HG02885 (cell line): ENCODE measurements around the gene TERC.

Experiments
- ATAC-seq: cut with Tn5 transposase; IDR thresholded peaks from one replicate; pipeline ENCODE4 v1.9.1; 2021; ENCODE audit warnings: mild to moderate bottlenecking; ENCODE audit not compliant: unreplicated experiment, poor library complexity

The TERC gene

DNA sequence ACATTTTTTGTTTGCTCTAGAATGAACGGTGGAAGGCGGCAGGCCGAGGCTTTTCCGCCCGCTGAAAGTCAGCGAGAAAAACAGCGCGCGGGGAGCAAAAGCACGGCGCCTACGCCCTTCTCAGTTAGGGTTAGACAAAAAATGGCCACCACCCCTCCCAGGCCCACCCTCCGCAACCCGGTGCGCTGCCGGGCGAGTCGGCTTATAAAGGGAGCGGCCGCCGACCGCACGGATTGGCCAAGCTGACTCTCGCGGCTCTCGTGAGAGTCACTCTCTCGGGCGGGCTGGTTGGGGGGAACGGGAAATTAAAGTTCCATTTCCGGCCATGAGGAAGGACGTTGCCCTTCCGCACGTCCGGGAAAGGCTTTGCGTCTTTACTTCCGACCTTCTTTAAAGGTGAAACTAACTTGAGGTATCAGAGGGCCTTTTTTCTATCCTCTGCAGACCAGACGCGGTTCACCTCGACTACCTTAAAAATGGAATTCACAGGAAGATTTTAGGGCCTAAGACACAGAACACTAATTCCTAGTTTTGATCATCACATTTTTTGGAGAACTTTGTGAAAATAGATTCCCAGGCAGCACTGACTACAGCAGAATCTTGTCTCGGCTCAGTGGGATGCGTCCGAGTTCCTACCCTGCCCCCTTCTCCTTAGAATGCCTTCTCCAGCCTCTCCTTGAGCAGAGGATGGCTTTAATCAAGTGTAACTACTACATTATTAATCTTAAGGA lies at the start of gene TERC:
TSS of gene TERC (minus strand) at position 179 of the 731 bp plus-strand sequence.
- peak; percentile 73 for ATAC-seq

DNA sequence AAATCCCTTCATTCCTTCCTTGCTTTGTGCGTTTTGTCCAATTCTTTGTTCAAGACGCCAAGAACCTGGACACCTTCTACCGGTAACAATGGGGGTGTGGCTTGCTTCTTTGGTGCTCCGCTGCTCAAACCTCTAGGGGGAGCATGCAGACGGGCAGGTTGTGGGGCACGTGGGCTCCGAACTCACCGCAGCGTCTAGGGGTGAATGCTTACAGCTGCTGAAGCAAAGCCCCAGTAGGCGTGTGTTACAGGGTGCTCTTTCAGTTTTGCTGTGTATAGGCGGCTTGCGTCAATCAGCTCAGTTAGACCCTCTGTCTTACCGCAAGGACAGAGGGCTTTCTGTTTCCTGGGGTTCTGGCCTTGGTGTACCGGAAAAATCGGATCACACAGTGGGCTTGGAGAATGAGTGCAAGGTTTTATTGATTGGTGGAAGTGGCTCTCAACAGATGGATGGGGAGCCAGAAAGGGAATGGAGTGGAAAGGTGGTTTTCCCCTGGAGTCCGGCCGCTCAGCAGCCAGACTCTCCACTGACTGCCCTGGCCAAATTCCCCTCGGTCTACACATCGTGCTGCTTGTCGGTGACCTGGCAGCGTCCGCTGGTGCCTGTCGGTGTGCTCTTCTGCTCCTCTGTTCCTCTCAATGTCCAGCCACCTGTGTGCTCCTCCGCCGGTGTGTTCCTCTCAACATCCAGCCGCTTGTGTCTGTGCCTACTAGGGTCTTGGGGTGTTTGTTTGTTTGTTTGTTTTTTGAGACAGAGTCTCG lies 49.1 kb upstream of the TERC start:
- ATAC-seq: peak; percentile 86

DNA sequence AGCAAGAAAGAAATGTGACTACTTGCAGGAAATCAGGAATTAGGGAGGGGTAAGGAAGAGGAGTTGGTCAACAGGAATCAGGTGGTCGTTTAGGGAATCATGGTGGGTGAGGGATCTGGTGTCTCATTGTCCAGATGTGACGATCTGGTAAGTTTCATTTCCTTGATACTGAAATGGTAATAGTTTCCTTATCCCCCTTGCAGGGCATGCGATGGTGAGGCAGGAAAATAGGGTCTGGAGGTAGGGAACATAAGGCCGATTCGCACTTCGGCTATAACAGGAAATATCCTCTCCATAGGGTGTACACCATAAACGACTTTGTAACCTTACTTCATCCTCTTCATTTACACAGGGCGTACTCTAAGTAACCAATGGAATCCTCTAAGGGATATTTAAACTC lies 48.4 kb upstream of the TERC start:
- no peak for ATAC-seq

DNA sequence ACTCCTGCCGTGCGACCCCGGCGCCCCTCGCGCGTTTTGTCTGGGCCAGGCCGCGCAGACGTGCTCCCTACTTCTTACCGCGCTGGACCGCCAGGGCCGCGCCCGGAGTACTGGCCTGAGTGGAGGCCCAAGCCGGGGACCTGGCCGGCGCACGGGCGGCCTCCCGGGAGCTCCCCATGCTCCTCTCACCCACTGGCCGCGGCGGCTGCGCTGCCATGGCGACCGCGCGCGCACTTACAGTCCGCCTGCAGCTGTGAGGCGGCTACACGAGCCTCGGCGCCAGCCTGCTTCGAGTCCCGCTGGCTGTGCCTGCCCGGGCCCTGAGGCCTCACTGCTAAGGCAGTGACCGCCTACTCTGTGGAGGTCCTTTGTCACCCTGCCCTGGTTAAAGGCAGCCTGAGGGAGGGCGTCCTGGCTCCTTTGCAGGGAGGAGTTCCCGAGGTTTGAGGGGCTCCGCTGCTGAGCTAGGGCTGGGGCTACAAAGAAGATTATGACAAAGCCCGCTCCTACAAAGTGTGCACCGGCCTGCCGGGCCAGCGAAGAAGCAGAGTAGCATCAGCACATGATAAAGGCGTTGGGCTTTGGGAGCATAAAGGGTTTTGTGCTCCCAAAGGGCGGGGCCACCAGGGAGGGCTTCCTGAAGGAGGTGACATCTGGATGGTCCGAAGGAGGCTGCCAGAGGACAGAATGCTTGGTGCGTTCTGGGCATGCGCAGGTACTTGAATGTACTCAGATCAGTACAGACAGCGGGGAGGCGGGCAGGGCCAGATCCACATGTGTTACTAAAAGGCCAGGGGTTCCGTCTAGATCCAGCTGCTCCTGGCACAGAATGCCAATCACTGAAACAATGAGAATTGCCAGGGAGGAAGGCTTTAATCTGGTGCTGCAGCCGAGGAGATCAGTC lies 47.7 kb upstream of the TERC start, which contains the start of the genes LRRC34 and LRRIQ4:
TSS of gene LRRC34 (minus strand) at position 573 of the 904 bp plus-strand sequence. CDS start at position 217, 356 bp downstream.
TSS of gene LRRIQ4 (plus strand) at position 539 of the 904 bp plus-strand sequence. CDS start 9,052 bp downstream, outside the sequence.
- ATAC-seq: peak; percentile 66

DNA sequence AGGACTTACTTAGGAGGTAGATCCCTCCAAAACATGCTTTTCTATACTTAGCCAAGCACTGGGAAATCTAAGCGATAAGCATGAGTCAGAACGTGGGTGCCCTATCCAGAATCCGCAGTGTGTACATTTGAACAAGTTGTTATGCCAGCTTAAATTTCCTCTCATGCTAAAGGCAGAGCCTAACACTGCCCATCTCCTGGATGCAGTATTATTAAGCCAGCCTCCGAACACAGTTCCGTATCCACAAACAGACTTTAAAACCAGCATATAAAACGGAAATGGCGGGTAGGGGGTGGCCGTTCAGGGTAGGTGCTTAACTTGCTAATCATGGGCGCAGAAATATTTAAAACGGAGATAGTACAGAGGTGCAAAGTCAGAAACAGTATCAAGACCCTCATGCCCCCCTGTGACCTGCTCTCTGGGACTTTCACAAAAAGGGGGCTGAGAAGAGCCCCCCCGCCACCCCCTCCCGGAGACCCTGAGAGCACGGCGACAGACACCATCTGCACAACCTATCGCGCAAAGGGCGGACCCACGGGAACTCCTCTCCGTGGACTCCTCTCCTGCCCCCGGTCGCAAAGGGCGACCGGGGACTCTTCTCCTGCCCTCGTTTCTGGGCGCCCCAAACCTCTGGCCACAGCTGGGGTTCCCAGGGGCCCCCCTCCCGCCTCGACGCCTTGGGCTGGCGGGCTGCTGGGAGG lies 46.9 kb upstream of the TERC start:
- ATAC-seq: peak; percentile 4

DNA sequence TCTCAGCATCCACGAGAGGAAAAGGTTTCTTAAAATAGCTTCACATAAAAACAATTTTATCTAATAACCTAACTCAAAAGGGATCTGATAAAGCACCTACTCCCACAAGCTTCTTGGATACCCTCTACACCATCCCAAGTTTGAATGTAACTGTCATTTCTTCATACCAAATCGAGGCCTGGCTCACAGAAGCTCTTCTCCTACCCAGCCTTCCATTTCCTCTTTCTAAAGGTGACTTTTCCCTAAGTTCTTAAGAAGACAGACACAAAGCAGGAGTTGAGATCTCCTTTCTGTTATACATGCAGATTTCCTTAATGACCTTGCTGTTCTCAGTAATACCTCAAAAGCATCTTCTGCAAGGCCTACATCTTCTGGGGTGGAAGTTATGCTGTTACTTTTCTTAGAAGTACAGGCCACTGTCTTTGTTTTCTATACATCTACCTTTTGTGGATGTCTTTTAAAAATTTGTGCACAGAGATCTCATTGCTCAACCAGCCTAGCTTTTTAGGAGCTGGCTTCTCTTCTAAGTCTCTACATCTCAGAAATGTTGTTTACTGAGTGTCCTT lies 44.5 kb upstream of the TERC start:
- ATAC-seq: no peak

DNA sequence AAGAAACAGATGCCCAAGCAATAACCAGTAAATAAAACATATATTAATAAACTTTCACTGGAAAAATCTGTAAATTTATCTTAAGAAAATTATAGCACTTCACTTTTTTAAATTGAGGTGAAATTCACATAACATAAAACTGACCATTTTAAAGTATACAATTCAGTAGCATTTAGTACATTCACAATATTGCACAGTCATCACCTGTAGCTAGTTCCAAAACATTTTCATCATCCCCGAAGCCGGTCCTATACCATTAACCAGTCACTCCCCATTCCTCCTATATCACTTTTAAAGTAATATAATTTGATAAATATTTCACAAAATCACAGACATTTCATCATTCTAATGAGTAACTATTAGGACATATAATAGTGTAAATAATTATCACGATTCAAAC lies 39.8 kb upstream of the TERC start:
- no peak for ATAC-seq

DNA sequence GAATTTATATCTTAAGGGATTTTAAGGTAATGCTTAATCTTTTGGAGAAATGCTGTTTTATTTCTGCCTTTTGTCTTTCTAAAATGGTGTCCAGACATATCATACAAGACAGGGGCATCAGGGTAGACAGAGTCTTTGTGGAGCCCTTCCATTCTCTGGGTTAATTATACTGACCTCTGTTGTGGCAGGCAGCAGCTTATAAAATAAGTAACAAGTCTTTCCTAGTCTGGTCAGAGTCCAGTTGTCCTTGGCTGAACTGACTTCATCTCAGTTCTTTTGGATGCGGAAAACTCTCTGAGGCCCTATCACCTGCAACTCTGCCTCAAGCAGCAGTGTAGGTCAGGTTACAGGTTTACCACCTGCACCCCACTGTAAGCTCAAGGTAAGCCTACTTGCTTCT lies 27.5 kb upstream of the TERC start:
- ATAC-seq: no peak

DNA sequence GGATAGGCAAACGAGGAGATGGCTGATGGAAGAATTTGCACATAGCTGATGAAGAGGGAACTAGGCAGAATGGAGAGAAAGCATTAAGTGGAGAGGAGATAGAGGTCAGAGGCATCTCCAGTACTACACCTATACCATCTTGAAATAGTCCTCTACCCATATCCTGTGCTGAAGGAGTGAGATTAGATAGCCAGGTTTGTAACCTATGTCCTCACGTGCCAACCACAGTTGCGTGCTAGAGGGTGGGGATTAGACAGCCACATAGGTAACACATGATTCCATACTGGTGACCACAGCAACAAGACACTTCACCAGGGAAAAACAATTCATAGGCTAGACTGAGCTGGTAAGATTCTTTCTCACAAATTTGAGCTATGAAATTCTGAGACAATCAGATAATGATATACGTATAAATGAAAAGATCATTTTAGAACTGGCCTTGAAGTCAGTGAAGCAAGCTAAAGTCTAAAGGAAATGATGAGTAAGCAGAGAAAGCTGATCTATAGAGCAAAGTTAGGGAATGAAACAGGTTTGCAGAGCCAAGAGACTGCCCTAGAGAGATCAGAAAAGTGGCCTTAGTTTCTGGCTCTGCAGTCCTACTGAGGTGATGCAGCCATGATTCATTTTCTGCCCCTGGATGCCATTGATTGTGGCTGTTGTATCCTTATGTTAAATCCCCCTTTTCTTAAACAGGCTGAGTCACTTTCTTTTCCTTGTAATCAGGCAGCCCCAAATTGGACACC lies 26.0 kb upstream of the TERC start:
- ATAC-seq: no peak

DNA sequence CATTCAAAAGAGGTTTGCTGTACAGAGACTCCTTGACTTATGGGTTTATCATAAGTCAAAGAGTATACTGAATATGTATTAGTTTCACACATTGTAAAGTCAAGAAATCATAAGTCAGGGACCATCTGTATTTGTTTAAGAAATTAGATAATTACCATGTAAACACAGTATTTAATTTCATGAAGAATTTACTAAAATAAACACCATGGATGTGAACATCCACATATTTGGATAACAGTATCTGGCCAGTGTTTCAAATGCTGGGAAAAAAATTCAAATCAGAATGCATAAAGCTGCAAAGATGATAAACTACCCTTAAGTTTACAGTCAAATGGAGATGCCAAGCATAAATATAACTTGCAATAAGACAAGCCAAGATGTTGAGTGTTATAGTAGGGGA lies 25.4 kb upstream of the TERC start:
- no peak for ATAC-seq

DNA sequence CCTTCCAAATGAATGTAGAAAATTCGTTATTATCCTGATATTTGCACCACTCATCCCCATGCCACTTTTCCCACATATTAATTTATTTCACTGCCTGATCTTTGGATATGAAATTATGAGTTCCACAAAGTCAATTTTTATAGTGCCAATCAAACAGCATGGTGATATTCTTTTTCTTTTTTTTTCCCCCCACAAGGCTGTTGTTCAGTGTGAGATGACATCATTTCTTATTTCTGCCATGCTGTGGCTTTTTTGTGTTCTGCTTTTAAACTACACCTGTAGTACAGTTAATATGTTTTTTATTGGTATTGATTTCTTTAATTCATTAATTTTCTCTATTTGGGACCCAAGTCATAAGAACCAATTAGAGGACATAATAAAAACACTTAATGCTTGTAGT lies 22.9 kb upstream of the TERC start:
- no peak for ATAC-seq

DNA sequence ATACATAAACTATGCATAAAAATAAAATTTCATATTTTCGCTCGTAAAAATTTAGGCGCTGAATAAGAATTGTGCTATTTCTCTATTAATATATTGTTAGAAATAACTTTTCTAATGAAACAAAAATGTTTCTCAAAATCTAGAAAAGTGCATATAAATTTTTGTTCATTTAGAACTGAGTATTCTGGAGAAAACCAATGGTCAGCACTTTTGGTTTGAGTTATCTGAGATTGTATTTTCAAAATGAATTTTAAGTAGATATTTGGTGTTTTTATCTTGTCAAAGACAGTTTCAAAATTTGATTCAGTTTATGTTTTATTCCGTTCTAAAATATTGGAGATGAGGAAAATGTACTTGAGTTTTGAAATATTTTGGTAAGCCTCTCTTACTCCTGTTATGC lies 22.3 kb upstream of the TERC start:
- no peak for ATAC-seq

DNA sequence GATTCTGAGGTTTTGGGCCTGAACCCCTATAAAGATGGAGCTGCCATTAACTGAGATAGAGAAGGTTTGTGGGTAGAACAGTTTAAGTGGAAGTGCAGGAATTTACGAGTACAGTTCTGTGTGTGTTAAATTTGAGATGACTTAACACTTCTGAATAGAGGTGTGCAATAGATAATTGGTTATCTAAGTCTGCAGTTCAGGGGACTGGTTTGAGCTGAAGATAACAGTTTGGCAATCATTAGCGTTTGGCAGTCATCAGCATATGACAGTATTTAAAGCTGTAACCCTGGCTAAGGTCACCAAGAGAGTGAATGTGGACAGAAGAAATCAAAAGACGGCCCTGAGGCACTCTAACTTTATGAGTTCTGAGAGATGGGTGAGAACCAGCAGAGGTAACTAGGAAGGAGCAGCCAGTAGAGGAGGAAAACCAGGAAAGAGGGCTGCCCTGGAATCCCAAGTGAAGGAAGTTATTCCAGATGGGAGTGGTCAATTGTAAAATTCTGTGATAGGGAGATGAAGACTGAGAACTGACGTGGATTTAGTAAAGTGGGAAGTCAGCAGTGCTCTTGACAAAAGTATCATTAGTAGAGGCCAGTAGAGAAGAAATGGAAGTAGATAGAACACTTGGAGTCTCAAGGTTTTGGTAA lies 16.5 kb upstream of the TERC start:
- ATAC-seq: no peak

DNA sequence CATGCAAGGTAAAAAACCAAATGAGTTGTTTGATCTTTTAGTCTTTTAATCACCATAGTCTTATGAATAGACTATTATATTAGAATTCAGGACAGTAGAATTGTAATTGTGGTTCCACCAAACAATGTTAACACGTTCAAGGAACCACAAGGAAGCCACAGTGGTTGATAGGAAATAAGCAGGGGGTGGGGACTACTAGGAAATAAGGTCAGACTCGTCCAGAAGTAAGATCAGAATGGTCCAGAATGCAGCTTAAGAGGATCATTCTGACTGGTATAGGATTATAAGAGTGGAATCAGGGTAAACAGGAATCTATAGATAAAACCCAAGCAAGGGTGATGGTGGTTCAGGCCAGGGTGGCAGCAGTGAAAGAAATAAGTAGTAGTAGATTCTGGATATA lies 15.9 kb upstream of the TERC start:
- no peak for ATAC-seq

DNA sequence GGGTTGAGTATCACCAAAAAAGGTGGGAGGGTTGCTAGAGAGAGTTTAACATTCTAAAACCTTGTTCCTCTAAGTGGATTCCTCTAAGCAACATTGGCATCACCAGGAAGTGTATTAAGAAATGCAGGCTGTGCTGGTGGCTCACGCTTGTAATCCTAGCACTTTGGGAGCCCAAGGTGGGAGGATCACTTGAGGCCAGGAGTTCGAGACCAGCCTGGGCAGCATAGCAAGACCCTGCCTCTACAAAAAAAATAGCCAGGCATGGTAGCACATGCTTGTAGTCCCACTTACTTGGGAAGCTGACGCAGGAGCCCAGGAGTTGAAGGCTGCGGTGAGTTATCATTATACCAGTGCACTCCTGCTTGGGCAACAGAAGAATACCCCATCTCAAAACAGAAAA lies 13.0 kb upstream of the TERC start:
- ATAC-seq: no peak

DNA sequence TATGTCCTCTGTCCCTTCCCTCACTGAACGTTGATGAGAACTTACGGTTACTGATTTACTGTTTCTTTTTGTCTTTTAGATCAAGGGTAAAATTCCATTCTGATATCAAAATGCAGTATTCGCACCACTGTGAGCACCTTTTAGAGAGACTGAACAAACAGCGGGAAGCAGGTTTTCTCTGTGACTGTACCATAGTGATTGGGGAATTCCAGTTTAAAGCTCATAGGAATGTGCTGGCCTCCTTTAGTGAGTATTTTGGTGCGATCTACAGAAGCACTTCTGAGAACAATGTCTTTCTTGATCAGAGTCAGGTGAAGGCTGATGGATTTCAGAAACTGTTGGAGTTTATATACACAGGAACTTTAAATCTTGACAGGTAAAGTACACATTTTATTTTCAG lies 9.3 kb upstream of the TERC start:
- no peak for ATAC-seq

DNA sequence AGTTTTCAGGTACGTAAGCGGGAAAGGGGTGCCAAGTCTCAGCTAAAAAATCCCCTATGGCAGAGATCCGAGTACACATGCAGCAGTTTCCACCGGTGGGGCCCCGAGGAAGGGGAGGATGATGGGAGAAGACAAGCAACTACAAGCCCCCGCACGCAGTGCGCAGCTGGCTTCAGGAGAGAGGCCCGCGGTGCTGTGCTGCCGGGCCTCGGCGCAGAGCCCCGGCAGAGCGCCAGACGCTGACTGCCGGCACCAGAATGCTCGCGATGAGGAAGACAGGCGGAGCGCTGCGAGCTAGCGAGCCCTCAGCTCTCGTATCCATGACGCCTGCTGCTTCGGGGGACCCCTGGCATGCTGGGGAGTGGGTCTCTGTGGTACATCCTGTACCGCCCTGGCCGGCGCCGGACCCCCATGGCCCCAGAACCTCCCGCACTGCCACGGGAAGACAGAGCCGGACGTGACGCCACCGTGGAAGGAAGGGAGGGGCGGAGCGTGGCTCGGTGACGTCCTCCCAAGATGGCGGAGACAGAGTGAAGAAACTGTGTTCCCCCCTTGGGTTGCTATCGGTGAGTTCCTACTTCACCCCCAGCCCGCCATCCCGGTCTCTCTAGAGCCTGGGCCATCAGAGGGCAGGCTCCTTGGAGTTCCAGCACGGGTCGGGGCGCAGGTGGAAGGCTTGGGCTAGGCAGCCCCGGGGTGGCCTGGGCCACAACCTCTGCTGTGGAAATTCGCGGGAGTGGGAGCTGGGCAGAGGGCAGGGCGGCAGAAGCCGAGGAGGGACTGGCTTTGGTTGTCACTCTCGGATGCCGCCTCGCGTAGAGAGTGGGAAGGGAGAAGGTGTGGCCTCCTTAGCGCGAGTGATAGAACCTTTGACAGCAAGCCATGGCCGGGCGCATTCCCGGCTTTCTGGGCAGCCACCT lies 8.3 kb upstream of the TERC start, which contains the start of gene MYNN:
TSS of gene MYNN (plus strand) at position 500 of the 920 bp plus-strand sequence. CDS start 900 bp downstream, outside the sequence.
- ATAC-seq: peak; percentile 85
